GM21717 (cell line): ENCODE results near the gene IL1RAPL2.
"Not testable (repeated sequence)": the region's sequence is repeated elsewhere in the genome, so short reads cannot be mapped to it uniquely, and the experiment has no call there.

Experiments
- ATAC-seq: cut with Tn5 transposase; IDR thresholded peaks from one replicate; pipeline ENCODE4 v1.9.1; 2021; ENCODE audit warnings: mild to moderate bottlenecking, moderate library complexity; ENCODE audit not compliant: unreplicated experiment

The IL1RAPL2 gene

DNA sequence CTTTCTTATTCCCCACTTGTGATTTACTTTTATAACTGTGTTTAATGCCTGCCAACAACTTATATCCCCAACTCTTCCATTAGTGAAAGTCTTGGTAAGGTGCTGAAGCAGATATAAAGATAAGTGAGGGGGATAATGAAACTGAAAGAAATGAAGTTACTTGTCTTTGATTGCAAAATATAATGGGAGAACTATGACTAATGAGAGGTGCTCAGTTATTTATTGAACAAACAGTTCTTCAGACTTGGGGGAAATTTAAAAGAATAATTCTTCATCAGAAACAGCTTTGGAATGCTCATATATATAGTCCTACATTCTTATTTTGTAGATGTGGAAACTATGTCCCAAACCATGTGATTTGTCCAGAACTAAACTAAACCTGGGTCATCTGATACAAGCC lies 441.0 kb downstream of the IL1RAPL2 start:
- no peak for ATAC-seq

GRCh38 chrX:105013719-105014118 lies 447.7 kb downstream of the IL1RAPL2 start:
- ATAC-seq = no peak

- no peak for ATAC-seq
These were observed 451.6 kb downstream of the IL1RAPL2 start for GRCh38 chrX:105017641-105018040.

DNA sequence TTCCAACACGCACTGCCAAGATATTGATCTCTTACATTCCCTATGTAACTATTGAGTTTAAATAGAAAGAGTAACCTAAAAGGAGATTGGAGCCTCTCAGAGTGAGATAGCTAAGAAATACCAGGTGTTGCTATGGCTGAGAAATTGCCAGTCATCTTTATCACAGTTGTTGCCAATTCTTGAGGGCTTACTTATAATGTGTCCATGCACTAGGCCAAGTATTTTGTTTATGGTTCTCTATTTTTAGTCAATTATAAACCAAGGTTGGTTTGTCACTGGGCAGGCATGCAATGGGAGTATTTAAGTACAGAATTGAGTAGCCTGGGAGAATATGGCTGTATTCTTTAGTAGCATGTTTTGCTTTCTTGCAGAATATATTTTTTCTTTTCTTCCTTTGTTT lies 452.9 kb downstream of the IL1RAPL2 start:
- no peak for ATAC-seq

- not testable (repeated sequence) for ATAC-seq
These were observed 463.0 kb downstream of the IL1RAPL2 start for GRCh38 chrX:105028962-105029361.

DNA sequence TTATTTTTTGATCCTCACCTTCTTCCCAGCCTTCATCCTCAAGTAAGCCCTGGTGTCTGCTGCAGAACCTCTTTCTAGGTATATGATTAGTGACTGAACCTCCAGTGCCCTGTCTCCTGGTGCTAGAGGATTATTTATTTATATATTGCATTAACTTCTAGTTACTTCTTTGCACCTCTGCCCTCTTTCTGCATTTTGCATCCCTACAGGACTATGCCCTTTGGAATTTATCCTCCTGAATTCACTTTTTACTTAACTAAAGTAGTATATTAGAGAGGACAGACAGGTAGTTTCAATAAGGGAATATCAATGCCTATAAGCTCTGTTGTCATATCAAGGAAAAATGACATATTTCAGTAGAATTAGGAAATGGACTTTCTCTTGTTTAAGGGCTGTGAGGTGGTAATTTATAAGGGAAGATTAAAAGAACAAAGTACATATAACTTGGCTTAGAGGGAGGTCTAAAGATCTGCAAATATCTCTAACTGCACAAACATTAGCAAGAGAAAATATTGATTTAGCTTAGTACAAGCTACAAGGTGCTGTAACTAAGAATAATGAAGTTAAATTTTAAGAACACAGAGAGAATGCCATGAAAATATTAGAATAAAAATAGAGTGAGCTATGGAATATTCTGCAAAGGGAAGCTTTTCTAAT lies 472.8 kb downstream of the IL1RAPL2 start:
- no peak for ATAC-seq

DNA sequence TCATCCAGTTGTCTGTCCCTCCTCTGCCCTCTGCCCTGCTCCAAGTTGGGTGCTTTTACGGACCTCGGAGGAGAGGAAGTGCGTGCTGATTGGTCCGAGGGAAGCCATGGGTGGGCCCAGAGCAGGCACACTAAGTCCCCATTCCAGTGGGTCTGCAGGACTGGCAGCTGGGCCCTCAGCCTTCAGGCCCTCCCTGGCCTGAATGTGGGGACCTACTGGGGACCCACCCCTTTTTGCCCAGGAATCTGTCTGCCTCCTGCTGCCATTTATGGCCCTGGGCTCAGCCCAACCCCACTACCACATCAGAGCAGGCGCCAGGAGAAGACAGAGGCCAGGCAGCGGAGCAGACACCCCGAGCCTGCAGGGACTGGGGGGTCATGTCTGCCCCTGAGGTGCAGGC lies 484.9 kb downstream of the IL1RAPL2 start:
- ATAC-seq = no peak

DNA sequence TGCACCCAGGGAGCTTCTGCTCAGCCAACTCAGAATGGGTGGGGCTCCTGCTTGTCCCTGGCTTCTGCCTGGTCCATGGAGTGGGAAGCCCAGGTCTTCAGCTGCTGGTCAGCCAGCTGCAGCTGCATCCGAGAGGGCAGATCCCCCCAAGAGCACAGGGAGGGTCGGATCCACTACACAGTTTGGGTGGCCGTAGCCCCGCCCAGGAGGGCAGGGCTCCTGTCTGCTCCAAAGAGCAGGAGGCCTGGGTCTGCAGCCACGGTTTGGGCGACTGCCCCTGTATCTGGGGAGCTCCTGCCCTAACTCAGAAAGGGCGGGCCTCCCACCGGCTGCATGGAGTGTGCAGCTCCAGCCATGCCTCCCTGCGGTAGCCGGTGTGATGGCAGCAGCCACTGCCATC lies 485.4 kb downstream of the IL1RAPL2 start:
- no peak for ATAC-seq

GRCh38 chrX:105052926-105053325 lies 486.9 kb downstream of the IL1RAPL2 start:
- ATAC-seq = no peak

DNA sequence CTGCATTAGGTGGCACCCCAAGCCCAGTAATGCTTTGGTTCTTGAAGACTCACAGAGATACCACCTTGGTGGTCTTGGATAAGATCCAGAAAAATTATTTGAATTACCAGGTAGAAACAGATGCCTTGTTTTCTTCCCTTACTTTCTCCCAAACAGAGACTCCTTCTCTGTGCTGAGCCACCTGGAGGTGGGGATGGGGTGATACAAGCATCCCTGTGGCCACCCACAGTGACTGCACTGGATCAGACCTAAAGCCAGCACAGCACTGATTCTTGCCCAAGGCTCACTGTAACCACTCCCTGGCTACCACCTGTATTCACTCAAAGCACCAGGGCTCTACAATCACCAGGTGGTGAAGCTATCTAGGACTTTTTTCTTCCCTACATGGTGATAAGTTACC lies 497.7 kb downstream of the IL1RAPL2 start:
- no peak for ATAC-seq

DNA sequence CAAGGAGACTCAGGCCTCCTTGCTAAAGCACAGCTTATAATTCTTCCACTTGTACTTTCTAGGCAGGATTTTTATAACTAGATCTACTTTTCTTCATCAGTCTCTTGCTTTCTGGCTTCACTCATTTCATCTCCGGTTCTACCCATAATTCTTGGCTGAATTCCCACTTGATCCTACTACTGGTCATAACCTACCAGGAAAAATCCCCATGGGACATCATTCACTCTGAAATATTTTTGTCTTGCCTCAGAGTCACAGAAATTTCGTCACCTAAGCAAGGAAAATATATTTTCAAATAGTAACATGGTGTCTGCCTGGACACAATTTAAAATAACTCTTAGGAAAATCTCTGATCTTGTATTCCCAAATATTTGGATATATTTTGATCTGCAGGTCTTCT lies 532.2 kb downstream of the IL1RAPL2 start:
- no peak for ATAC-seq

GRCh38 chrX:105098812-105099211 lies 532.8 kb downstream of the IL1RAPL2 start:
- no peak for ATAC-seq

GRCh38 chrX:105101378-105101777 lies 535.4 kb downstream of the IL1RAPL2 start:
- ATAC-seq = peak; percentile 56

DNA sequence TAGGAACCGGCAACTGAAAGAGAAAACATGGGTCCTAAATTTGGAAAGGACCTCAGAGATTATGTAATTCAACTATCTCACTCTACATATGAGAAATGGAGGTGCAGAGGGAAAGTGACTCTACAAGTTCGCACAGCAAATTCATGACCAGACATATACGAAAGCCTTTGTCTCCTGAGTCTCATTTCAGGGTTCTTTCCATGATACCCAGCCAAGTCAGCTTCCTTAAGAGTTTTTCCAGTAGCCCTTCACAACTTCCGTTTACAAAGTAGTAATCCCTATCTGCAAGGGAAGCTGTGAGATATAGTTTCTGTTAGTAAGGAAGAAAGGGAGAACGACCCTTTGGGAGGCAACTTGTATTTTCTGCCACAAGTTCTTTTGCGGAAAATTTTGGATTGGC lies 543.9 kb downstream of the IL1RAPL2 start:
- ATAC-seq = no peak

DNA sequence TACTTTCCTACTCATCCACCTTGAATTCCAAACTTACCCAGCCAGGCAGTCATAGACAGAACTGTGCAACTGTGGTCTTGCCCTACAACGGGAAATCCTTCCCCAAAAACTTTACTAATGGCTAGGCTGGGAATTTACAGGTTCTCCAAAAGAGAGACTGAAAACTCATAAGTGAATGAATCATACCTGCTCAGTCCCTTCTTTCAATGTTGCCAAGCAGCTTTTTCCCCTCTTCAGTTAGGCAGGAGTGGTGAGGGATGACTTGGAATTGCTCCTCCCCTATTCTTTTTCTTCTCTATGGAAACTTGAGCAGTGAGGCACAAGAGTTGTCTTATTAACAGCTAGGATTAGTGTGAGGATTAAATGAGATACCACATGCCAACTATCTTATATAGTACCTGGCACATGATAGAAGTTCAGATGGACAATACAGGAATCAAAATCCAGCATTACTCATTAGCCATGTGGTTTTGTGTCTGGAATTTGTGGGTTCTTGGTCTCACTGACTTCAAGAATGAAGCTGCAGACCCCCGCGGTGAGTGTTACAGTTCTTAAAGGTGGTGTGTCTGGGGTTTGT lies 548.6 kb downstream of the IL1RAPL2 start:
- ATAC-seq = no peak

GRCh38 chrX:105115596-105116320 lies 549.8 kb downstream of the IL1RAPL2 start:
- ATAC-seq = not testable (repeated sequence)

GRCh38 chrX:105116486-105116885 lies 550.5 kb downstream of the IL1RAPL2 start:
- ATAC-seq = no peak

- no peak for ATAC-seq
These were observed 551.6 kb downstream of the IL1RAPL2 start for GRCh38 chrX:105117621-105118020.

- ATAC-seq = no peak
These were observed 554.5 kb downstream of the IL1RAPL2 start for GRCh38 chrX:105120463-105120862.

GRCh38 chrX:105121186-105121585 lies 555.2 kb downstream of the IL1RAPL2 start:
- no peak for ATAC-seq

- no peak for ATAC-seq
These were observed 560.2 kb downstream of the IL1RAPL2 start for GRCh38 chrX:105126201-105126600.

DNA sequence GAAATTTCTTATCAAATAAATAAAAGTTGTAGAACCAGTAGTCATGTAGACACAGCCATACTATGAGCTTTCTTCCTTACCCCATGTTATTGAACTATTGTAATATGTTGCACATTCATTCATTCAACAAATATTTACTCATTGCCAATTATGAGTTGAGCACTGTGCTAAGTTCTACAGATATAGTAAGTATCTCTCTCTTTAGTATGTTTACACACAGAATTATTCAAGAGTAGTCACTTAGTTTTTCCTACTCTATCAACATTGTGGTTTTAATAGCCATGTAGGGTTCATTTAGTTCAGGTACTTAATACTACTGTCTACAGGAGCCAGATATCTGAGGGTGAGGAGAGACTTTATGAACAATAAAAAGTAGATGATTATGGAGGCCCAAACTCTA lies 568.3 kb downstream of the IL1RAPL2 start:
- ATAC-seq = no peak
